Stomach (tissue), 9 donors: ENCODE measurements around the gene PAMR1. TPM values are rescaled to one million over a fixed set of nuclear protein-coding genes. Genes with fewer than 3 reads are reported as not detected.
A peak's percentile ranks its signal among the peaks of the same experiment; 100 is the strongest.

Experiments used
- DNase-seq, 2 donors: peaks; one replicate each; pipeline versions ENCODE4 v3.0.0 to v3.0.0-alpha.2; 2013 to 2019
- H3K27ac ChIP-seq, 5 donors: fragments of 200-600 bp in 4 of 5; sonication (generic) in 4 of 5; one replicate each; pipeline ENCODE4 v1.5.1; 2013 to 2019; ENCODE audit warnings: mild to moderate bottlenecking in 1 of 5, moderate library complexity in 1 of 5
- H3K27me3 ChIP-seq, 3 donors: fragments of 200-600 bp; sonication (generic); one replicate each; pipeline ENCODE4 v1.5.1; 2017 to 2019; ENCODE audit warnings: mixed run types in 1 of 3
- H3K36me3 ChIP-seq, 4 donors: fragments of 200-600 bp; sonication (generic); 1 replicate in 3 of 4; 2 replicates in 1 of 4; pipeline ENCODE4 v1.5.1; 2016 to 2019
- H3K4me1 ChIP-seq, 4 donors: fragments of 200-600 bp; sonication (generic); one replicate each; pipeline ENCODE4 v1.5.1; 2016 to 2019
- H3K4me3 ChIP-seq, 4 donors: fragments of 200-600 bp; sonication (generic) in 3 of 4; one replicate each; pipeline ENCODE4 v1.5.1; 2016 to 2019; ENCODE audit warnings: mild to moderate bottlenecking in 1 of 4
- H3K9me3 ChIP-seq, 4 donors: fragments of 200-600 bp; sonication (generic); one replicate each; pipeline ENCODE4 v1.5.1; 2016 to 2019
- EP300 ChIP-seq: sonication (generic); formaldehyde crosslinking; IDR thresholded peaks from one replicate; pipeline ENCODE4 v1.6.1; 2017; ENCODE audit warnings: antibody characterized with exemption
- POLR2A ChIP-seq, 4 donors: fragments of 450-650 bp; IDR thresholded peaks; one replicate each; pipeline ENCODE4 v1.6.1; 2016; ENCODE audit warnings: antibody characterized with exemption in 4 of 4, control low read depth in 2 of 4, mild to moderate bottlenecking in 1 of 4, moderate library complexity in 1 of 4
- POLR2AphosphoS5 ChIP-seq, 3 donors: sonication (generic); formaldehyde crosslinking; IDR thresholded peaks; one replicate each; pipeline ENCODE4 v1.6.1; 2016; ENCODE audit warnings: antibody characterized with exemption in 3 of 3
- WGBS, 5 donors: extraction: QIAGEN DNeasy Blood & Tissue Kit in 3 of 5; methylation state at CpG; one replicate each; pipeline versions ENCODE4 v1.1.5 to v1.1.7; 2013 to 2018; 5-methylcytosine and 5-hydroxymethylcytosine counted together
- intact Hi-C: fragments of 100-400 bp; cut with DNase I; formaldehyde crosslinking; loops from one replicate; pipeline ENCODE4 v1.15.1; 2023; ENCODE audit warnings: low total_unique reads
- polyA plus RNA-seq, 3 donors: library from polyadenylated mRNA; stranded (reverse); fragments of 200-250 nt; gene quantifications; one replicate each; pipeline ENCODE4 v1.2.3, GENCODE V29; 2013
- total RNA-seq, 5 donors: library from RNA; depleted of rRNA; stranded (reverse); fragments of >200 nt; gene quantifications; one replicate each; pipeline versions ENCODE4 v1.1.0 to v1.2.3, GENCODE V29; 2014 to 2016
- TF ChIP-seq, protein P1 (sequence below), 7 experiments: fragments of 450-650 bp in 4 of 7; fragments of 200-600 bp in 3 of 7; sonication (generic) in 3 of 7; IDR thresholded peaks; one replicate each; pipeline ENCODE4 v1.5.1; 2016 to 2019; ENCODE audit warnings: antibody characterized with exemption in 7 of 7, control low read depth in 2 of 7, mild to moderate bottlenecking in 1 of 7
- donor health status: healthy with polysubstance abuse.
- donor health status: Bipolar disorder and iron deficiency.
- donor health status: healthy.

PAMR1 gene
- total and polyA plus RNA-seq, 8 donors: under 0.01 to 26.8 (median 0.58) TPM; not detected in 1

DNA sequence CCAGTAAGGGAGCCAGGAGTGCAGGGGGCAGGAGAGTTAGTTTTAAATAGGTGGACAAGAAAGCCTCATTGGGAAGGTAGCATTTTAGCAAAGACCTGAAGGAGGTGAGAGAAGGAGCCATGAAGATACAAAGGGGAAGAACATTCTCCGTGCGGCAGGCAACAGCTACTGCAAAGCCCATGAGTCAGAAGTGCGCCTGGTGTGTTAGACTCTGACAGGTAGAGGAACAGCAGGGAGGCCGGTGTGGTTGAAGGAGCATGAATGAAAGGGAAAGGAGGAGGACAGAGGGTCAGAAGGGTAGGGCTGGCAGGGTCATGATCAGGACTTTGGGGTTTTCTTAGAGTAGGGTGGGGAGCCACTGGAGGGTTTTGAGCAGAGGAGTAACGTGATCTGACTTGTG is 34.5 kb upstream of the PAMR1 start:
- H3K9me3 ChIP-seq: no peaks in the 10 kb centered on the region
- peaks cover 0 to 9% (median 0%) of the 10 kb centered on the region in 3 donors for H3K27me3 ChIP-seq
- H3K27ac ChIP-seq: no peak overlapping the region
- H3K4me1 ChIP-seq: peaks cover 0 to 4% (median 0%) of the 10 kb centered on the region in 4 donors
- 72 to 86% (median 83%) methylated on average over 5 of the region's 5 CpGs for WGBS, 5 donors
- TF ChIP-seq, protein P1, sequence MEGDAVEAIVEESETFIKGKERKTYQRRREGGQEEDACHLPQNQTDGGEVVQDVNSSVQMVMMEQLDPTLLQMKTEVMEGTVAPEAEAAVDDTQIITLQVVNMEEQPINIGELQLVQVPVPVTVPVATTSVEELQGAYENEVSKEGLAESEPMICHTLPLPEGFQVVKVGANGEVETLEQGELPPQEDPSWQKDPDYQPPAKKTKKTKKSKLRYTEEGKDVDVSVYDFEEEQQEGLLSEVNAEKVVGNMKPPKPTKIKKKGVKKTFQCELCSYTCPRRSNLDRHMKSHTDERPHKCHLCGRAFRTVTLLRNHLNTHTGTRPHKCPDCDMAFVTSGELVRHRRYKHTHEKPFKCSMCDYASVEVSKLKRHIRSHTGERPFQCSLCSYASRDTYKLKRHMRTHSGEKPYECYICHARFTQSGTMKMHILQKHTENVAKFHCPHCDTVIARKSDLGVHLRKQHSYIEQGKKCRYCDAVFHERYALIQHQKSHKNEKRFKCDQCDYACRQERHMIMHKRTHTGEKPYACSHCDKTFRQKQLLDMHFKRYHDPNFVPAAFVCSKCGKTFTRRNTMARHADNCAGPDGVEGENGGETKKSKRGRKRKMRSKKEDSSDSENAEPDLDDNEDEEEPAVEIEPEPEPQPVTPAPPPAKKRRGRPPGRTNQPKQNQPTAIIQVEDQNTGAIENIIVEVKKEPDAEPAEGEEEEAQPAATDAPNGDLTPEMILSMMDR (IDR thresholded peaks at IDR 0.05): no peak
- TF ChIP-seq POLR2AphosphoS5 (IDR thresholded peaks at IDR 0.05) (no peak), POLR2A (IDR thresholded peaks at IDR 0.05) (no peak), EP300 (no peak)
- H3K36me3 ChIP-seq: no peaks in the 10 kb centered on the region
- H3K4me3 ChIP-seq: no peak overlapping the region
- DNase-seq: no peak
- intact Hi-C loops: no loop called here

DNA sequence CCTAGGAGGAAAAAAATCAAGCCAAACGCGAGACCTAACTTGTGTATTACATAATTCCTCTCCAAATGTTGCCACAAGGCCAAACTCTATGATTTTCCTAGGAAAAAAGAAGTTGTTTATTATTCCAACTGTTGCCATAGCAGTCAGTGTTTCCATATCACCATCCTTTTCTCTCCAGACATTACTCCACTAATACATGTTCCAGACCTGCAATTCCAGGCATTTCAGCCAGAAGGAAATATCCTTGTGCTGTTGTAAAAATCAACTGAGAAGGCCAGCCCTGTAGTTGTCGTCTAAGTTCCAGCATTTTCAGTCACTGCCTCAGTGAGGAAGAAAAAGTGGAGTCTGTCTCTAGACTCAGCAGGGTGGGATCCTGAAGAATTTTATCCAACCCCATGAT is 33.1 kb upstream of the PAMR1 start:
- 56 to 75% (median 65%) methylated on average over 3 of the region's 3 CpGs for WGBS, 5 donors
- intact Hi-C loops: no loop called here
- no peaks in the 10 kb centered on the region for H3K9me3 ChIP-seq
- H3K27me3 ChIP-seq: peaks cover 0 to 9% (median 0%) of the 10 kb centered on the region in 3 donors
- TF ChIP-seq, protein P1 (IDR thresholded peaks at IDR 0.05): no peak
- TF ChIP-seq EP300 (no peak), POLR2AphosphoS5 (IDR thresholded peaks at IDR 0.05) (no peak), POLR2A (IDR thresholded peaks at IDR 0.05) (no peak)
- no peak overlapping the region for H3K27ac ChIP-seq
- peak in 1 of 2 donors; percentile 63 for DNase-seq
- no peaks in the 10 kb centered on the region for H3K36me3 ChIP-seq
- H3K4me3 ChIP-seq: no peak overlapping the region
- peaks cover 0 to 5% (median 2%) of the 10 kb centered on the region in 4 donors for H3K4me1 ChIP-seq

DNA sequence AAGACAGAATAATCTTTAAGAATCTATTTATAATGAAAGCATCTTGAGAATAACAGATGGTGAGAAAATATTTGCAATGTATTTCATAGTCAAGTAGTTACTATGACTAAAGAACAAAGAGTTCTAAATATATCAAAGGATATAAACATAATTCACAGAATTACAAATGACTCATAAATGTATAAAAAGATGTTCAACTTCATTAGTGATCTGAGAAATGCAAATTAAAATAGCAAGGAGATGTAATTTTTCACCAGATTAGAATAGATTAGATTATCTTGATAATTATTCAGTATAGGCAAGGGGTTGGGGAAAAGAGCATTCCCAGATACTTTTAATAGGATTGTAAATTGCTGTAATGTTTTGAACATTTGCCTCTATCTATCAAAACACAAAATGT is 30.1 kb upstream of the PAMR1 start:
- Histone ChIP-seq H3K27me3 (peaks cover 0 to 7% (median 0%) of the 10 kb centered on the region in 3 donors), H3K36me3 (no peaks in the 10 kb centered on the region), H3K4me1 (peaks cover 0 to 5% (median 0%) of the 10 kb centered on the region in 4 donors), H3K9me3 (no peaks in the 10 kb centered on the region), H3K27ac (no peak overlapping the region), H3K4me3 (no peak overlapping the region)
- no peak for DNase-seq
- TF ChIP-seq, protein P1 (IDR thresholded peaks at IDR 0.05): no peak
- TF ChIP-seq POLR2A (IDR thresholded peaks at IDR 0.05) (no peak), POLR2AphosphoS5 (IDR thresholded peaks at IDR 0.05) (no peak)
- intact Hi-C loops: no loop called here

- Histone ChIP-seq H3K4me3 (no peak overlapping the region), H3K27ac (no peak overlapping the region), H3K9me3 (no peaks in the 10 kb centered on the region), H3K27me3 (peaks cover 0 to under 1% (median 0%) of the 10 kb centered on the region in 3 donors), H3K36me3 (no peaks in the 10 kb centered on the region), H3K4me1 (peaks cover 0 to 5% (median 0%) of the 10 kb centered on the region in 4 donors)
- TF ChIP-seq EP300: no peak
- TF ChIP-seq POLR2A (IDR thresholded peaks at IDR 0.05): no peak
- TF ChIP-seq, protein P1 (IDR thresholded peaks at IDR 0.05): no peak
- no peak for TF ChIP-seq POLR2AphosphoS5 (IDR thresholded peaks at IDR 0.05)
- DNase-seq: no peak
- 56 to 65% (median 61%) methylated on average over 5 of the region's 5 CpGs for WGBS, 5 donors
- intact Hi-C loops: no loop called here
These were observed 29.3 kb upstream of the PAMR1 start for GRCh38 chr11:35554491-35555437.
